Upper lobe of right lung (tissue), 1 donor: Measurements from ENCODE around the gene PITHD1. TPM values are rescaled to one million over a fixed set of nuclear protein-coding genes. Genes with fewer than 3 reads are reported as not detected.

Experiments
- ATAC-seq: fragments of 200-7000 bp; cut with Tn5 transposase; one replicate; pipeline ENCODE4 v1.9.1; 2020; ENCODE audit warnings: mild to moderate bottlenecking, moderate library complexity
- DNase-seq: peaks from one replicate; pipeline ENCODE4 v3.0.0-alpha.2; 2020
- H3K27ac ChIP-seq: fragments of 200-600 bp; one replicate; pipeline ENCODE4 v1.8.0; 2022
- H3K27me3 ChIP-seq: fragments of 200-600 bp; one replicate; pipeline ENCODE4 v1.8.0; 2022; ENCODE audit warnings: mild to moderate bottlenecking
- H3K36me3 ChIP-seq: fragments of 200-600 bp; one replicate; pipeline ENCODE4 v1.8.0; 2022
- H3K4me1 ChIP-seq: fragments of 200-600 bp; one replicate; pipeline ENCODE4 v1.8.0; 2022
- H3K4me3 ChIP-seq: fragments of 200-600 bp; one replicate; pipeline ENCODE4 v1.8.0; 2022; ENCODE audit warnings: mild to moderate bottlenecking
- H3K9me3 ChIP-seq: fragments of 200-600 bp; one replicate; pipeline ENCODE4 v1.8.0; 2022
- intact Hi-C: fragments of 100-400 bp; cut with DNase I; formaldehyde crosslinking; loops from one replicate; pipeline ENCODE4 v1.11.0; 2022
- total RNA-seq: library from RNA; stranded (reverse); fragmentation: NEBNext Ultra II Directional; extraction: Animal tissue kit (Norgen Biotek cat#: 25700); gene quantifications from one replicate; pipeline ENCODE4 v1.2.1, GENCODE V29; 2021
- TF ChIP-seq, protein P1 (sequence below): fragments of 200-600 bp; IDR thresholded peaks from one replicate; pipeline ENCODE4 v1.8.0; 2022; ENCODE audit warnings: antibody characterized with exemption
- donor health status: DM: no; HTN: yes; CAD: no; lungs with severe emphysema.

PITHD1 gene
- total RNA-seq, 1 donor from 2014 or later, result 46.5 TPM

DNA sequence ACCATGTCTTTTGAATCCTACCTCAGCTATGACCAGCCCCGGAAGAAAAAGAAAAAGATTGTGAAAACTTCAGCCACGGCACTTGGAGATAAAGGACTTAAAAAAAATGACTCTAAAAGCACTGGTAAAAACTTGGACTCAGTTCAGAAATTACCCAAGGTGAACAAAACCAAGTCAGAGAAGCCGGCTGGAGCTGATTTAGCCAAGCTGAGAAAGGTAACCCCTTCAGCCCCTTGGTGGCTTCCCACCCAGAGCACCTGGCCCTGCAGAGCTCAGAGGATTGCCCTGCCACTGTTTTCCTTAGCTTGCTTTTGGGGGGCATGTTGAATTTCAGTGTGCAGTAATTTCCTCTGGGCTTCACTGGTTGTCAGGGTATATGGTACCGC is 26.4 kb upstream of the PITHD1 start:
- no peak for DNase-seq
- H3K36me3 ChIP-seq, result peaks cover 100% of the 10 kb centered on the region
- TF ChIP-seq, protein P1, sequence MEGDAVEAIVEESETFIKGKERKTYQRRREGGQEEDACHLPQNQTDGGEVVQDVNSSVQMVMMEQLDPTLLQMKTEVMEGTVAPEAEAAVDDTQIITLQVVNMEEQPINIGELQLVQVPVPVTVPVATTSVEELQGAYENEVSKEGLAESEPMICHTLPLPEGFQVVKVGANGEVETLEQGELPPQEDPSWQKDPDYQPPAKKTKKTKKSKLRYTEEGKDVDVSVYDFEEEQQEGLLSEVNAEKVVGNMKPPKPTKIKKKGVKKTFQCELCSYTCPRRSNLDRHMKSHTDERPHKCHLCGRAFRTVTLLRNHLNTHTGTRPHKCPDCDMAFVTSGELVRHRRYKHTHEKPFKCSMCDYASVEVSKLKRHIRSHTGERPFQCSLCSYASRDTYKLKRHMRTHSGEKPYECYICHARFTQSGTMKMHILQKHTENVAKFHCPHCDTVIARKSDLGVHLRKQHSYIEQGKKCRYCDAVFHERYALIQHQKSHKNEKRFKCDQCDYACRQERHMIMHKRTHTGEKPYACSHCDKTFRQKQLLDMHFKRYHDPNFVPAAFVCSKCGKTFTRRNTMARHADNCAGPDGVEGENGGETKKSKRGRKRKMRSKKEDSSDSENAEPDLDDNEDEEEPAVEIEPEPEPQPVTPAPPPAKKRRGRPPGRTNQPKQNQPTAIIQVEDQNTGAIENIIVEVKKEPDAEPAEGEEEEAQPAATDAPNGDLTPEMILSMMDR, result no peak
- peaks cover 16% of the 10 kb centered on the region for H3K4me1 ChIP-seq
- no peak overlapping the region for H3K4me3 ChIP-seq
- no peaks in the 10 kb centered on the region for H3K9me3 ChIP-seq
- no peak overlapping the region for H3K27ac ChIP-seq
- H3K27me3 ChIP-seq, result no peaks in the 10 kb centered on the region
- intact Hi-C loops, result no loop called here
- no peak for ATAC-seq

DNA sequence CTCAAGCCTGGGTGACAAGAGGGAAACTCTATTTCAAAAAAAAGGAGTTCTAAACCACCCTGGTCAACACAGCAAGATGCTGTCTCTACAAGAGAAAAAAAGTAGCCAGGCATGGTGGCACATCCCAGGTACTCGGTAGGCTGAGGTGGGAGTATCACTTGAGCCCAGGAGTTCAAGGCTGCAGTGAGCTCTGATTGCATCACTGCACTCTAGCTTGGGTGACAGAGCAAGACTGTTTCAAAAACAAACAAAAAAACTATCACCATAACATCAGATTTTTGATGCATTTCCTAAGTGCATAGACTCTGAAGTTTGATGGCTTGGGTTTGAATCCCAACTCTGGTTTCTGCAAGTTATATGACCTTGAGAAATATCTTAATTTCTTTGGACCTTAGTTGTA is 25.3 kb upstream of the PITHD1 start:
- Histone ChIP-seq H3K27ac (no peak overlapping the region), H3K9me3 (no peaks in the 10 kb centered on the region), H3K36me3 (peaks cover 100% of the 10 kb centered on the region), H3K27me3 (no peaks in the 10 kb centered on the region), H3K4me3 (no peak overlapping the region), H3K4me1 (peaks cover 6% of the 10 kb centered on the region)
- DNase-seq (no peak), ATAC-seq (no peak)
- TF ChIP-seq, protein P1, result no peak
- intact Hi-C loops, result no loop called here

DNA sequence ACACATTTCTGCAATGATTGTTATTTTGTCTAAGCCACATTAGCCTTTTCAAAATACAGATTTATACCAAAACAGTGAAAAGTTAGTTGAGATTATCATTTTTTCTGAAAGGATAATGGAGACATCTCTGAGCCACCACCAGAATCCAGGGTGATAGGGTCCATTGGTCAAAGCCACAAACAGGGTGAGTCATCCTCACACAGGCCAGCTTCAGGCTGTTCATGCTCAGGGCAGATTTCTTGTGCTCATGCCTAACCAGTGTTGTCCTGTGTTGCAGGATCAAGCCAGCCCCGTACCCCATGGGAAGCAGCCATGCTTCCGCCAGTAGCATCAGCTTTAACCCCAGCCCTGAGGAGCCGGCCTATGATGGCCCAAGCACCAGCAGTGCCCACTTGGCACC is 21.5 kb upstream of the PITHD1 start:
- H3K36me3 ChIP-seq, result peaks cover 100% of the 10 kb centered on the region
- no peaks in the 10 kb centered on the region for H3K27me3 ChIP-seq
- TF ChIP-seq, protein P1, result no peak
- no peaks in the 10 kb centered on the region for H3K9me3 ChIP-seq
- no peak overlapping the region for H3K27ac ChIP-seq
- no peak overlapping the region for H3K4me3 ChIP-seq
- intact Hi-C loops, result no loop called here
- peaks cover 8% of the 10 kb centered on the region for H3K4me1 ChIP-seq
- ATAC-seq (no peak), DNase-seq (no peak)

DNA sequence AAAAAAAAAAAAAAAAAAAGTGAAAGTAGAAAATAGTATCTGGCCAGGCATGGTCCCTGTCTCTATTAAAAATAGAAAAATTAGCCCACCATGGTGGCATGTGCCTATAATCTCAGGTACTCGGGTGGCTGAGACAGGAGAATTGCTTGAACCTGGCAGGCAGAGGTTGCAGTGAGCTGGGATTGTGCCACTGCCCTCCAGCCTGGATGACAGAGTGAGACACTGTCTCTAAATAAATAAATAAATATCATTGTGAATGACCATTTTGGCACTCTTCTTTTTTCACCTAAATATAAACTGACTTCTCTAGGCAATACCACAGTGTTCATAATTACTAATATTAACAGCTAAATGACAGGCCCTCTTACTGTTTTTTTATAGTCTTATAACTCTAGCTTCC is 20.4 kb upstream of the PITHD1 start:
- DNase-seq (no peak), ATAC-seq (no peak)
- H3K4me3 ChIP-seq, result no peak overlapping the region
- peaks cover 98% of the 10 kb centered on the region for H3K36me3 ChIP-seq
- H3K27ac ChIP-seq, result no peak overlapping the region
- TF ChIP-seq, protein P1, result no peak
- H3K27me3 ChIP-seq, result no peaks in the 10 kb centered on the region
- peaks cover 6% of the 10 kb centered on the region for H3K4me1 ChIP-seq
- no peaks in the 10 kb centered on the region for H3K9me3 ChIP-seq
- intact Hi-C loops, result no loop called here

DNA sequence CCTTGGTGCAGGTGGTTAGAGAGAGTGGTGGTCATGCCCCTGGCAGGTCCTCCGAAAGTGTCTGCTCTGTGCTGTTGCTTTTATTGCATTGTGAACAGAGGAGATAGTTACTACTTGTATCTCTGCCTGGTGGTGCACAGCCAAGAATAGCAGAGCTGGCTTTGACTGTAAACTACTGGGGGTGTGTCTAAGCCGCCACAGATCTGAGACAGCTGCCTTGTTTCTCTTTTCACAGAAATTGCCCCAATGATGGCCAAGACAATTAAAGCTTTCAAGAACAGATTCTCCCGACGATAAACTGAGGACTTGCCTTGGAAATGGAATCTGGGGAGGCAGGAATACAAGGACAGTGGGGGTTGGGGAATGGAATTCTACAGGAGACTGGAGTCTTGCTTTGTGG is 18.9 kb upstream of the PITHD1 start:
- intact Hi-C loops, result no loop called here
- H3K27me3 ChIP-seq, result no peaks in the 10 kb centered on the region
- TF ChIP-seq, protein P1, result no peak
- H3K36me3 ChIP-seq, result peaks cover 96% of the 10 kb centered on the region
- no peak overlapping the region for H3K4me3 ChIP-seq
- H3K9me3 ChIP-seq, result no peaks in the 10 kb centered on the region
- DNase-seq (no peak), ATAC-seq (no peak)
- H3K4me1 ChIP-seq, result peaks cover 6% of the 10 kb centered on the region
- no peak overlapping the region for H3K27ac ChIP-seq

DNA sequence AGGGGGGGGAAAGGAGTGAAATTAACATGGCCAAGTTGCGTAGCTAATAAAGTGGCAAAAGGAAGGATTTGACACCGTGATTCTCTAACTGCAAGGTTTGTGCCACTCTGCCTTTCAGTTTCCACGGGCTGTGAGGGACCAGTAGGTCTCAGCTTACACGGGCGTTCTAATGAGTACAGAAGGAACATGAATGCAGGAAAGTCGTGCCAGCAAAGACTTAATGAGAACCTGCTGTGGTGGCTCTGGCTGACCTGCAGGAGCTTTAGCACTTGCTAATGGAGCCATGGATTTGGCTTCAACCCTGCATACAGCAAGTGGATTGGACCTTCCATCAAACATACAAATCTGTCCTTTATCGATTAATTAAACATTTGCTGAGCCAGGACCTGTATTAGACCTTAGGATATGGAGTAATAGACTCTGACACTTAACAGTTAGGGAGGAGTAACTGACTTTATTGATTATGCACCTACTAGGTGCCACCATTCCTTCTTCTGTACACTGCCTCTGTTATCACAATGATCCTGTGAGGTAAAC is 15.1 kb upstream of the PITHD1 start:
- Histone ChIP-seq H3K4me1 (peaks cover 6% of the 10 kb centered on the region), H3K27ac (no peak overlapping the region), H3K27me3 (no peaks in the 10 kb centered on the region), H3K36me3 (peaks cover 69% of the 10 kb centered on the region), H3K4me3 (no peak overlapping the region), H3K9me3 (no peaks in the 10 kb centered on the region)
- intact Hi-C loops, result loop anchor here (10.0 kb wide), 1 partner anchor 152 kb away; the partner anchor contains the start of gene CNR2
- ATAC-seq (no peak), DNase-seq (no peak)
- TF ChIP-seq, protein P1, result no peak
